H9 (cell line): Measurements from ENCODE around the gene FBLL1. TPM values are rescaled to one million over a fixed set of nuclear protein-coding genes. Genes with fewer than 3 reads are reported as not detected.

Source experiments
- DNase-seq: peaks from one replicate; pipeline ENCODE4 v3.0.0-alpha.2; 2017
- H2AFZ ChIP-seq: one replicate; pipeline ENCODE4 v1.6.1; 2013; ENCODE audit warnings: mild to moderate bottlenecking, low read length, control low read depth, moderate library complexity
- H2AK5ac ChIP-seq: 2 replicates; pipeline ENCODE4 v1.6.1; 2013; ENCODE audit warnings: low read length, control low read depth, mixed read lengths; ENCODE audit not compliant: insufficient read length
- H2BK120ac ChIP-seq: one replicate; pipeline ENCODE4 v1.6.1; 2013; ENCODE audit warnings: low read depth, mild to moderate bottlenecking, low read length, control low read depth, inconsistent platforms; ENCODE audit not compliant: poor library complexity, severe bottlenecking
- H2BK12ac ChIP-seq: 2 replicates; pipeline ENCODE4 v1.6.1; 2013; ENCODE audit warnings: low read length, control low read depth, mixed read lengths, low read depth; ENCODE audit not compliant: insufficient read length
- H2BK15ac ChIP-seq: 2 replicates; pipeline ENCODE4 v1.6.1; 2013; ENCODE audit warnings: low read depth, low read length, control low read depth
- H2BK20ac ChIP-seq: one replicate; pipeline ENCODE4 v1.6.1; 2013; ENCODE audit warnings: low read depth, mild to moderate bottlenecking, low read length, control low read depth, inconsistent platforms; ENCODE audit not compliant: poor library complexity, severe bottlenecking
- H2BK5ac ChIP-seq: 2 replicates; pipeline ENCODE4 v1.6.1; 2013; ENCODE audit warnings: low read length, control low read depth, mixed read lengths; ENCODE audit not compliant: insufficient read length
- H3K14ac ChIP-seq: 2 replicates; pipeline ENCODE4 v1.6.1; 2013; ENCODE audit warnings: low read length, control low read depth; ENCODE audit not compliant: insufficient read depth
- H3K18ac ChIP-seq: 2 replicates; pipeline ENCODE4 v1.6.1; 2013; ENCODE audit warnings: low read depth, mild to moderate bottlenecking, mixed read lengths, low read length, control low read depth; ENCODE audit not compliant: insufficient read length
- H3K23ac ChIP-seq: 2 replicates; pipeline ENCODE4 v1.6.1; 2013; ENCODE audit warnings: low read length, control low read depth, mixed read lengths, low read depth; ENCODE audit not compliant: insufficient read length
- H3K23me2 ChIP-seq: 2 replicates; pipeline ENCODE4 v1.6.1; 2013; ENCODE audit warnings: low read depth, mild to moderate bottlenecking, mixed read lengths, low read length, control low read depth; ENCODE audit not compliant: insufficient read length, poor library complexity, severe bottlenecking
- H3K27ac ChIP-seq: 2 replicates; pipeline ENCODE4 v1.5.1; 2013; ENCODE audit warnings: low read length, control low read depth, mixed read lengths, low read depth; ENCODE audit not compliant: insufficient read length
- H3K27me3 ChIP-seq: 2 replicates; pipeline ENCODE4 v1.6.1; 2013; ENCODE audit warnings: low read length, control low read depth, inconsistent platforms; ENCODE audit not compliant: insufficient read depth
- H3K4ac ChIP-seq: 2 replicates; pipeline ENCODE4 v1.6.1; 2013; ENCODE audit warnings: low read depth, mild to moderate bottlenecking, control low read depth, inconsistent platforms, low read length, moderate library complexity
- H3K4me1 ChIP-seq: 2 replicates; pipeline ENCODE4 v1.6.1; 2013; ENCODE audit warnings: low read length, control low read depth, inconsistent platforms; ENCODE audit not compliant: insufficient read depth
- H3K4me2 ChIP-seq: 2 replicates; pipeline ENCODE4 v1.6.1; 2013; ENCODE audit warnings: low read length, control low read depth, mixed read lengths; ENCODE audit not compliant: insufficient read length, insufficient read depth
- H3K56ac ChIP-seq: 2 replicates; pipeline ENCODE4 v1.6.1; 2013; ENCODE audit warnings: low read depth, mild to moderate bottlenecking, mixed read lengths, low read length, control low read depth; ENCODE audit not compliant: insufficient read length
- H3K79me1 ChIP-seq: 2 replicates; pipeline ENCODE4 v1.6.1; 2013; ENCODE audit warnings: low read depth, mild to moderate bottlenecking, moderate library complexity, low read length, control low read depth, inconsistent platforms; ENCODE audit not compliant: insufficient read depth, poor library complexity, severe bottlenecking
- H3K79me2 ChIP-seq: 2 replicates; pipeline ENCODE4 v1.6.1; 2013; ENCODE audit warnings: low read length, control low read depth, inconsistent platforms; ENCODE audit not compliant: insufficient read depth
- H3K9ac ChIP-seq: 2 replicates; pipeline ENCODE4 v1.6.1; 2013; ENCODE audit warnings: low read length, control low read depth, mixed read lengths; ENCODE audit not compliant: insufficient read length; ENCODE audit errors: extremely low read depth
- H3K9me3 ChIP-seq: one replicate; pipeline ENCODE4 v1.6.1; 2013; ENCODE audit warnings: low read depth, low read length, inconsistent platforms; ENCODE audit not compliant: control insufficient read depth
- H3T11ph ChIP-seq: one replicate; pipeline ENCODE4 v1.6.1; 2013; ENCODE audit warnings: mild to moderate bottlenecking, low read length, control low read depth, inconsistent platforms
- H4K20me1 ChIP-seq: one replicate; pipeline ENCODE4 v1.6.1; 2013; ENCODE audit not compliant: control insufficient read depth, insufficient read length, insufficient read depth
- H4K5ac ChIP-seq: 2 replicates; pipeline ENCODE4 v1.6.1; 2013; ENCODE audit warnings: low read depth, mild to moderate bottlenecking, mixed read lengths, low read length, control low read depth; ENCODE audit not compliant: insufficient read length
- H4K8ac ChIP-seq: replicated peaks from 2 replicates; pipeline ENCODE4 v1.6.1; 2013; ENCODE audit warnings: low read length, control low read depth, mixed read lengths, low read depth; ENCODE audit not compliant: insufficient read length
- H4K91ac ChIP-seq: 2 replicates; pipeline ENCODE4 v1.6.1; 2013; ENCODE audit warnings: low read depth, mild to moderate bottlenecking, moderate library complexity, mixed read lengths, low read length, control low read depth; ENCODE audit not compliant: insufficient read length
- H3K27ac Mint-ChIP-seq, 3 experiments: 2 replicates in 2 of 3; 3 replicates in 1 of 3; pipeline ENCODE4 v1.8.0; 2020 to 2021; ENCODE audit warnings: mixed read lengths in 3 of 3, mild to moderate bottlenecking in 1 of 3, moderate library complexity in 1 of 3
- H3K27me3 Mint-ChIP-seq: 2 replicates; pipeline ENCODE4 v1.8.0; 2021; ENCODE audit warnings: low read depth, mild to moderate bottlenecking, moderate library complexity, mixed read lengths
- H3K36me3 Mint-ChIP-seq, 3 experiments: 2 replicates in 2 of 3; 3 replicates in 1 of 3; pipeline ENCODE4 v1.8.0; 2020 to 2021; ENCODE audit warnings: low read depth in 3 of 3, mixed read lengths in 3 of 3; ENCODE audit not compliant: insufficient read depth in 1 of 3
- H3K4me1 Mint-ChIP-seq, 2 experiments: 2 replicates each; pipeline ENCODE4 v1.8.0; 2020; ENCODE audit warnings: mixed read lengths in 2 of 2
- H3K4me3 Mint-ChIP-seq, 2 experiments: 2 replicates in 1 of 2; 3 replicates in 1 of 2; pipeline ENCODE4 v1.8.0; 2020 to 2021; ENCODE audit warnings: mild to moderate bottlenecking in 2 of 2, mixed read lengths in 2 of 2, moderate library complexity in 1 of 2
- H3K9me3 Mint-ChIP-seq, 2 experiments: 2 replicates in 1 of 2; 3 replicates in 1 of 2; pipeline ENCODE4 v1.8.0; 2020; ENCODE audit warnings: mild to moderate bottlenecking in 2 of 2, mixed read lengths in 2 of 2, moderate library complexity in 1 of 2
- CTCF ChIP-seq: fragments of 200-600 bp; sonication (generic); conservative IDR thresholded peaks from 3 replicates; pipeline ENCODE4 v1.8.0; 2021; ENCODE audit warnings: antibody characterized with exemption, mild to moderate bottlenecking
- WGBS: extraction: QIAGEN DNeasy Blood & Tissue Kit; methylation state at CpG from one replicate; pipeline ENCODE4 v1.1.7; 2013; ENCODE audit warnings: missing lambda C conversion rate, low lambda C conversion rate, mixed read lengths; ENCODE audit not compliant: insufficient read length; ENCODE audit errors: extremely low coverage; 5-methylcytosine and 5-hydroxymethylcytosine counted together
- total RNA-seq: library from RNA; stranded (reverse); gene quantifications from 2 replicates; pipeline ENCODE4 v1.2.1, GENCODE V29; 2021

FBLL1 gene
- total RNA-seq, 1 experiment from 2014 or later = 3.6 TPM

- H3K27ac Mint-ChIP-seq = no peak overlapping the region
Observed at GRCh38 chr5:168530621-168531150, 1.6 kb downstream of the FBLL1 start.

More at GRCh38 chr5:168530621-168531150, 1.6 kb downstream of the FBLL1 start:
- Histone ChIP-seq H3K4me1 (peaks cover 5% of the 10 kb centered on the region), H3K79me1 (no peaks in the 10 kb centered on the region), H3K18ac (no peak overlapping the region), H3K9ac (no peak overlapping the region), H2BK12ac (no peak overlapping the region), H2AFZ (no peak overlapping the region), H3K14ac (no peak overlapping the region), H3K4ac (no peak overlapping the region), H2BK20ac (no peak overlapping the region), H3K9me3 (no peaks in the 10 kb centered on the region), H3K23ac (no peak overlapping the region), H3T11ph (no peak overlapping the region), H3K23me2 (peaks cover 4% of the 10 kb centered on the region), H3K27me3 (peaks cover 7% of the 10 kb centered on the region; the same call in 1 of the 2 replicates), H2BK5ac (no peak overlapping the region), H3K27ac (no peak overlapping the region), H3K4me2 (no peak overlapping the region), H3K56ac (no peak overlapping the region), H3K79me2 (no peaks in the 10 kb centered on the region), H4K5ac (no peak overlapping the region), H4K91ac (no peak overlapping the region), H2BK15ac (no peak overlapping the region), H4K20me1 (no peaks in the 10 kb centered on the region), H4K8ac (no peak overlapping the region), H2BK120ac (no peak overlapping the region), H2AK5ac (no peak overlapping the region)
- no peak for TF ChIP-seq CTCF
- Mint-ChIP-seq H3K4me1 (peaks cover 19 to 29% of the 10 kb centered on the region in 2 experiments), H3K9me3 (peaks cover 3 to 8% of the 10 kb centered on the region in 2 experiments; a peak in 2 of 5 replicates), H3K36me3 (peaks cover 0 to 7% (median 2%) of the 10 kb centered on the region in 3 experiments; a peak in 2 of 7 replicates), H3K4me3 (peak overlapping the region; percentile 73 to 86), H3K27me3 (peaks cover 34% of the 10 kb centered on the region)
- no CpG with 5 or more reads among the region's 4 CpGs for WGBS
- no peak for DNase-seq
